ENCODE results near the gene RPL27. TPM values are rescaled to one million over a fixed set of nuclear protein-coding genes. Genes with fewer than 3 reads are reported as not detected.
"Not testable (repeated sequence)": the region's sequence is repeated elsewhere in the genome, so short reads cannot be mapped to it uniquely, and the experiment has no call there.

Gene RPL27
- total RNA-seq, 2 donors from 2014 or later = 1,110 to 1,208 TPM

- intact Hi-C loops (cut with DNase I) = no loop called here
Measured at GRCh38 chr17:42989726-42990652, 8.2 kb upstream of the RPL27 start.

DNA sequence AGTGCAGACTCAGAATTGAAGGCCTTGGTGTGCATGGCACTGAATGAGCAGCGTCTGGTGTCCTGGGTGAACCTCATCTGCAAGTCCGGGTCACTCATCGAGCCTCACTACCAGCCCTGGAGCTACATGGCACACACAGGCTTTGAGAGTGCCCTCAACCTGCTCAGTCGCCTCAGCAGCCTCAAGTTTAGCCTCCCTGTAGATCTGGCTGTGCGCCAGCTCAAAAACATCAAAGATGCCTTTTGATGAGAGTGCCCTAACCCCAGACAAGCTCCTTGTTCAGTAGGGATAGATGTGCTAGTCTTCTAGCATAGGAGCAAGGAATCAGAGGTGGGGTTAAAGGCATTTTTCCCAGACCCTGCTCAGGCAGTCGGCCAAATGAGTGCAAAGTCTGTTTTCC lies 6.7 kb upstream of the RPL27 start:
- intact Hi-C loops (cut with DNase I) = no loop called here

More at GRCh38 chr17:42989726-42990652, 8.2 kb upstream of the RPL27 start:
- no peak for DNase-seq (ENCODE audit: low spot score)

DNA sequence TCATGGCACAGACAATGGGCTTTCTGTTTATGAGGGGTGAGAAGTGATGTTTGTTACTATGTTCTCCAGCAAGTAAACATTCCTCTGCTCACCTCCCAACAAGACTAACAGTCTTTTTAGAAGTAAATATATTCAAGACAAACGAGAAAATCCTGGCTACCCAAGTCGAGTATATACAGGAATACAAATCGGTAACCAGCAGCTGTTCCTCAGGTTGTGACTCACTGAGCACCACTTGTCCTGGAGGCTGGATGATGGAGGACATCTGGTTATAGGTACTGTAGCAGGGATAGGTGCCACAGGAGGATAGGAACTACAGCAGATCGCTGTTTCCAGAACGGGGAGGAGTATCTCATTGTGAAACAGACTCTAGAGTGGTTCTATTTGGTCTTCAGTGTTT lies 5.3 kb upstream of the RPL27 start:
- no peak for DNase-seq (ENCODE audit: low spot score)
- intact Hi-C loops (cut with DNase I) = no loop called here

More for the DNA sequence above, 6.7 kb upstream of the RPL27 start:
- DNase-seq (ENCODE audit: low spot score) = no peak

DNA sequence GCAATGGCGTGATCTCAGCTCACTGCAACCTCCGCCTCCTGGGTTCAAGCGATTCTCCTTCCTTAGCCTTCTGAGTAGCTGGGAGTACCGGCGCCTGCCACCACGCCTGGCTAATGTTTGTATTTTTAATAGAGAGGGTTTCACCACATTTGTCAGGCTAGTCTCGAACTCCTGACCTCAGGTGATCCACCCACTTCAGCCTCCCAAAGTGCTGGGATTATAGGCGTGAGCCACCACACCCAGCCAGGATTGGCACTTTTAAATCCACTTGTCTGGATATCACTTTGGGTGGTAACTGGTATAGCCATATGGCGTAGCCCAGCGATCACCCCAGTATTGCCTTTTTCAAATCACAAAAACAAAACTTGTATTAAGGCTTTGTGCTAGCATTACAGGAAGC lies 4.3 kb upstream of the RPL27 start:
- DNase-seq (ENCODE audit: low spot score); intact Hi-C loops (cut with DNase I): not testable (repeated sequence)

- no peak for DNase-seq (ENCODE audit: low spot score)
- intact Hi-C loops (cut with DNase I) = no loop called here
Measured at GRCh38 chr17:42997390-42997983, 732 bp upstream of the RPL27 start.

DNA sequence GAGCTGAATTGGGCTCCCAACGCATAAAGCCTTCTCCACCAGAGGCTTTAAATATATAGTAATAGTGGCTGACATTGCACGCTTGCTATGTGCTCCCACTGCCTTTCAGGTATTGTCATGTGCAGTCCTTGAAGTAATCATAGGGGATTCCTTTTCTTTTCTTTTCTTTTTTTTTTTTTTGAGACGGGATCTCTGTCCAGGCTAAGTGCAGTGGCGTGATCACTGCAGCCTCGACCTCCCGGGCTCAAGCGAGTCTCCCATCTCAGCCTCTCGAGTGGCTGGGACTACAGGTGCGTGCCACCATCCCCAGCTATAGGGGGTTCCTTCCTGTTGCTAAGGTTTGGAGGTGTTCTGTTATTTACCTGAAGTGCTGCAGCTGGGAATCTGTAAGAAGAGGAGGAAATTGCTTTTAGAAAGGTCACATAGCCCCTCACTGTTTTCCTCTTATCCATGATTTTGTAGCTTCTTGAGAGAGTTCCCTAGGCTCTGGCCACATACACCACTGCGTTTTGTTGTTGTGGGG lies 845 bp downstream of the RPL27 start:
- intact Hi-C loops (cut with DNase I) = no loop called here
- no peak for DNase-seq (ENCODE audit: low spot score)

GRCh38 chr17:43000894-43001293 lies 2.7 kb downstream of the RPL27 start:
- intact Hi-C loops (cut with DNase I) = not testable (repeated sequence)
- DNase-seq (ENCODE audit: low spot score) = peak; percentile 65

- intact Hi-C loops (cut with DNase I) = no loop called here
- DNase-seq (ENCODE audit: low spot score) = peak; percentile 79
Measured at GRCh38 chr17:43003542-43004172, 5.4 kb downstream of the RPL27 start.

GRCh38 chr17:43006639-43007551 lies 8.7 kb downstream of the RPL27 start, which contains the start of gene IFI35:
IFI35 (plus strand) TSS chr17:43006784; CDS start chr17:43006948, 164 bp downstream.
- DNase-seq (ENCODE audit: low spot score) = peak; percentile 95
- intact Hi-C loops (cut with DNase I) = no loop called here

GRCh38 chr17:43010667-43011308 lies 12.6 kb downstream of the RPL27 start:
- no peak for DNase-seq (ENCODE audit: low spot score)
- intact Hi-C loops (cut with DNase I) = loop anchor here in 1 of 2 donors (10.0 kb wide), 1 partner anchor 164 kb away; the partner anchor contains the start of gene NBR1

- intact Hi-C loops (cut with DNase I) = loop anchor here in 1 of 2 donors (10.0 kb wide), 1 partner anchor 163 kb away; the partner anchor contains the start of gene NBR1
- peak; percentile 83 for DNase-seq (ENCODE audit: low spot score)
Measured at GRCh38 chr17:43011728-43012472, 13.7 kb downstream of the RPL27 start.

DNA sequence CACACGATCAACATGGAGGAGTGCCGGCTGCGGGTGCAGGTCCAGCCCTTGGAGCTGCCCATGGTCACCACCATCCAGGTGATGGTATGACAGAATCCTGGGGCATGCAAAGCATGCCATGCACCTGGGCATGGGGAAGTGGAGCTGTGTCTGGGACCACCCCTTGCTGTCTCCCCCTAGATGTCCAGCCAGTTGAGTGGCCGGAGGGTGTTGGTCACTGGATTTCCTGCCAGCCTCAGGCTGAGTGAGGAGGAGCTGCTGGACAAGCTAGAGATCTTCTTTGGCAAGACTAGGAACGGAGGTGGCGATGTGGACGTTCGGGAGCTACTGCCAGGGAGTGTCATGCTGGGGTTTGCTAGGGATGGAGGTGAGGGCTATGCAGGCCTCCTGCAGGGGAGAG lies 15.1 kb downstream of the RPL27 start:
- DNase-seq (ENCODE audit: low spot score) = no peak
- intact Hi-C loops (cut with DNase I) = loop anchor here in 1 of 2 donors (10.0 kb wide), 1 partner anchor 162 kb away; the partner anchor contains the start of gene NBR1

DNA sequence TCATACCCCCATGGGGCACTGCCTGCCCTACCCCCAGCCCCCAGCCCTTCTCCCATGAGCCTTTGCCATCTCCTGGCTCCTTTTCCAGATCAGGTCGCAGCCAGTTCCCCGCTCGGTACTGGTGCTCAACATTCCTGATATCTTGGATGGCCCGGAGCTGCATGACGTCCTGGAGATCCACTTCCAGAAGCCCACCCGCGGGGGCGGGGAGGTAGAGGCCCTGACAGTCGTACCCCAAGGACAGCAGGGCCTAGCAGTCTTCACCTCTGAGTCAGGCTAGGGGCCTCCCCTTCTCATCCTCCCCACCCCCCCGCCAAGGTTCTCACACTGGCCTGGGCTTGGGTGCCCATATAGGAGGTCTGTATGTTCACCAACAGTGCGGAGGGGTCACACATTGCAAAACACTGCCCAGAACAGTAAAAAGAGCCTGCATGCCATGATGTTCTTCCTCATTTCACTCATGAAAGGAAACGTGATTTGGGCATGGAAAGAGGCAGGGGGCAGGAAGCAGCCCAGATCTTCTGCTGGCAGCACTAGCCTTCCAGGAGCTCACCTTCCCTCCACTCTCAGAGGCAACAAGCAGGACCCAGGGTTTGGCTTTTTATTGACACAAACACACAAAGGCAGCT lies 15.9 kb downstream of the RPL27 start:
- no peak for DNase-seq (ENCODE audit: low spot score)
- intact Hi-C loops (cut with DNase I) = loop anchor here in 1 of 2 donors (10.0 kb wide), 1 partner anchor 161 kb away; the partner anchor contains the start of gene NBR1

DNA sequence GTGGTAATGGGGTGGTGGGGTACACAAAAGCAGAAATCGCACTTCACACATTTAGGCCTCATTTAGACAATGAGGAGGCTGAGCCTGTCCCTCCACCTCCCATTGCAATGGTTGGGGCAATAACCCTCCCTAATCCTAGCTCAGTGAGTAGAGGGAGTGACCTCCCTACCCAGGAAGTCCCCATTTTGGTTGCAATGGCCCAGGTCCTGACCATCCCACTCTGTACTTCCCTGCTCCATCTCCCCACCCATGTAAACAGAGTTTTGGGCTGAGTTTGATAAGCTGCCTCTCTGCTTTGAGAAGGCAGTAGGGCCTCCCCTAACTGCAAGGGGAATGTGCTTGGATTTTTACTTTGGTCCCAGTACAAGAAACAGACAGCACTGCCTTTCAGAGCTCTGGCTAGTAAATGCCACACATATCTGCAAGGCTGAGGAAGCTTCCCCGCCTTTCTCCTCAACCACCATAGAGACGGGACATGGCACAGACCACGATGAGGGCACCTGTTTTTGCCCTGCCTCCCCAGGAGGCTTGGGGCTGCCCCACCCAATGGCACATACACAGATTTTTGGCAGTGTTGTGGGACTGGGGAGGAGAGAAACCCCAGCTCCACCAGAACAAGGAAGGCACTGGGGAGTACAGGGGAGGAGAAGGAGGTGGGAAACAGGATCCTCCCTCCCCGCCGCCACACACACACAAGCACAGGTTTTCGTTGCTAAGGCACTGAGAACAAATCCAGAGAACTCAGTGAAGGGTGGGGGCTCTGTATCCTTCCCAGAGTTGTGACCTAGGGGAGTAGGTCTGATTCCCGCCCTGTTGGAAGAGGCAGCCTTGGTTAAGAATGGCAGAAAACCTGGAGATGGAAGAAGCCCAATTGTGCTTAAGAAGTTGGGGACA lies 16.7 kb downstream of the RPL27 start:
- DNase-seq (ENCODE audit: low spot score) = no peak
- intact Hi-C loops (cut with DNase I) = loop anchor here in 1 of 2 donors (10.0 kb wide), 1 partner anchor 160 kb away; the partner anchor contains the start of gene NBR1

- intact Hi-C loops (cut with DNase I) = loop anchor here in 1 of 2 donors (10.0 kb wide), 1 partner anchor 159 kb away; the partner anchor contains the start of gene NBR1
- DNase-seq (ENCODE audit: low spot score) = peak; percentile 92
Measured at GRCh38 chr17:43015579-43015978, 17.4 kb downstream of the RPL27 start.
